ENCODE measurements around the gene LMNA. TPM values are rescaled to one million over a fixed set of nuclear protein-coding genes. Genes with fewer than 3 reads are reported as not detected.

Gene LMNA
- total RNA-seq, 1 experiment from 2014 or later: 580 TPM

DNA sequence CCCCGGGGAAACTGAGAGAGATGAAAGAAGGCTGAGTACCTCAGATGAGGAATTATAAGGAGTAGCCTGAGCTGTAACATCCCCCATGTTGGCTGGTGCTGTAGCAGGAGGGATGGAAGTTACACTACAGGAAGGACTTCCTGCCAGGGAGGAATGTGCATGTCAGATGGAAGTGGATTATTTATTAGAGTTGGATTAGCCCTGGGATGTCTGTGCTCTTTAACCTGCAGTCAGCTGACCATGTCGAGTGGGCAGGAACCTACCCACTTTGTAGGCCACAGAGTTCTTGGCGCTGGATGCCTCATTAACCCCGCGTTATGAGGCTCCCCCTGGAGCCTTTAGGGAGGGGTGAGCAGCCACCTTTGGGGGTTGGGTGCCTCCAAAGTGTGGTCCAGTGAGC, 38.1 kb downstream of the LMNA start:
- intact Hi-C loops (cut with micrococcal nuclease; ENCODE audit: unreplicated experiment): no loop called here
- ChIA-PET POLR2A (ENCODE audit: unreplicated experiment) (interaction anchor here (0.5 kb wide), 1 partner anchor 60 kb away, joined by 4 read pairs; the partner anchor contains the start of gene PMF1), CTCF (interaction anchor here (0.6 kb wide), 1 partner anchor 54 kb away, joined by 4 read pairs; no protein-coding TSS in a partner anchor)
- Histone ChIP-seq H3F3A (ENCODE audit: insufficient read depth, low read depth) (no peaks in the 10 kb centered on the region; the same call in 1 of the 2 replicates), H3K4me2 (peak overlapping the region; percentile 76), H3K9me2 (ENCODE audit: insufficient read depth) (no peaks in the 10 kb centered on the region), H4K20me1 (ENCODE audit: insufficient read depth) (no peaks in the 10 kb centered on the region), H3K79me2 (ENCODE audit: low read depth) (no peaks in the 10 kb centered on the region), H3K36me3 (ENCODE audit: low read depth) (no peaks in the 10 kb centered on the region), H2AFZ (no peak overlapping the region), H3K27ac (no peak overlapping the region), H3K4me3 (no peak overlapping the region), H3K27me3 (ENCODE audit: insufficient read depth, low read depth) (peaks cover 15% of the 10 kb centered on the region; the same call in 1 of the 2 replicates), H3K9me3 (ENCODE audit: insufficient read depth, low read depth) (no peaks in the 10 kb centered on the region), H3K4me1 (replicated peaks; ENCODE audit: insufficient read depth) (peaks cover 15% of the 10 kb centered on the region)
- DNase-seq: no peak
- TF ChIP-seq, protein P1, sequence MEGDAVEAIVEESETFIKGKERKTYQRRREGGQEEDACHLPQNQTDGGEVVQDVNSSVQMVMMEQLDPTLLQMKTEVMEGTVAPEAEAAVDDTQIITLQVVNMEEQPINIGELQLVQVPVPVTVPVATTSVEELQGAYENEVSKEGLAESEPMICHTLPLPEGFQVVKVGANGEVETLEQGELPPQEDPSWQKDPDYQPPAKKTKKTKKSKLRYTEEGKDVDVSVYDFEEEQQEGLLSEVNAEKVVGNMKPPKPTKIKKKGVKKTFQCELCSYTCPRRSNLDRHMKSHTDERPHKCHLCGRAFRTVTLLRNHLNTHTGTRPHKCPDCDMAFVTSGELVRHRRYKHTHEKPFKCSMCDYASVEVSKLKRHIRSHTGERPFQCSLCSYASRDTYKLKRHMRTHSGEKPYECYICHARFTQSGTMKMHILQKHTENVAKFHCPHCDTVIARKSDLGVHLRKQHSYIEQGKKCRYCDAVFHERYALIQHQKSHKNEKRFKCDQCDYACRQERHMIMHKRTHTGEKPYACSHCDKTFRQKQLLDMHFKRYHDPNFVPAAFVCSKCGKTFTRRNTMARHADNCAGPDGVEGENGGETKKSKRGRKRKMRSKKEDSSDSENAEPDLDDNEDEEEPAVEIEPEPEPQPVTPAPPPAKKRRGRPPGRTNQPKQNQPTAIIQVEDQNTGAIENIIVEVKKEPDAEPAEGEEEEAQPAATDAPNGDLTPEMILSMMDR (conservative IDR thresholded peaks at IDR 0.05): no peak
- no peak for TF ChIP-seq EZH2 (IDR thresholded peaks at IDR 0.05; ENCODE audit: low read depth)
- BruUV-seq (replicated peaks): no TSS peak

DNA sequence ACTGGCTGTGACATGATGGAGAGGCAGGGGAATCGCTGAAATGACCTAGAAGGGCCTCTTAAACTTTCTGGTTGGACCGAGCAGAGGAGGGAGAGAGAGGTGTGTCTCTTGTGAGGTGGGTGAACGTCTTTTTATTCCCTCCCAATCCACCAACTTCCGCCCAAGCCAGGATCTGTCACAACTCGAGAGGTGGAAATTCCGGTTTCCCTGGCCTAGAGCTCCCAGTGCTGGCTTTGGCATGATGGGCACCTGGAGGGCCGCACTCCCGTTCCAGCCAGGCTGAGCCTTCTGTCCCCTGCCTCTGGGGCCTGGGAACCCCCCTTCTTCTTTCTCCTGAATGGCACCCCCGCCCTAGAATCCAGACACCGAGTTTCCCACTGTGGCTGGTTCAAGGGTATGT, 38.9 kb downstream of the LMNA start, which contains the start of gene SEMA4A:
SEMA4A (plus strand) TSS at position 224 of the 400 bp plus-strand sequence. CDS start 994 bp downstream, outside the sequence.
- Histone ChIP-seq H3K27me3 (ENCODE audit: insufficient read depth, low read depth) (peaks cover 10% of the 10 kb centered on the region; the same call in 1 of the 2 replicates), H3K9me2 (ENCODE audit: insufficient read depth) (no peaks in the 10 kb centered on the region), H3K27ac (no peak within 1 kb of the TSS), H4K20me1 (ENCODE audit: insufficient read depth) (no peaks in the 10 kb centered on the region), H3K4me1 (replicated peaks; ENCODE audit: insufficient read depth) (peaks cover 15% of the 10 kb centered on the region), H3K36me3 (ENCODE audit: low read depth) (no peaks in the 10 kb centered on the region), H2AFZ (peak within 1 kb of the TSS; percentile 75), H3K9me3 (ENCODE audit: insufficient read depth, low read depth) (no peaks in the 10 kb centered on the region), H3K79me2 (ENCODE audit: low read depth) (no peaks in the 10 kb centered on the region), H3F3A (ENCODE audit: insufficient read depth, low read depth) (no peaks in the 10 kb centered on the region; the same call in 1 of the 2 replicates), H3K4me3 (peak within 1 kb of the TSS; percentile 50), H3K4me2 (peak within 1 kb of the TSS; percentile 76)
- intact Hi-C loops (cut with micrococcal nuclease; ENCODE audit: unreplicated experiment): no loop called here
- ChIA-PET POLR2A (ENCODE audit: unreplicated experiment) (interaction anchor here (0.6 kb wide), 1 partner anchor 11 kb away, joined by 6 read pairs; no protein-coding TSS in a partner anchor), CTCF (interaction anchor here (1.1 kb wide), 1 partner anchor 72 kb away, joined by 4 read pairs; no protein-coding TSS in a partner anchor)
- peak; percentile 77 to 79 for DNase-seq
- BruUV-seq (replicated peaks): no TSS peak
- TF ChIP-seq, protein P1 (conservative IDR thresholded peaks at IDR 0.05): no peak
- TF ChIP-seq EZH2 (IDR thresholded peaks at IDR 0.05; ENCODE audit: low read depth): no peak

GRCh38 chr1:156154317-156154749, 39.8 kb downstream of the LMNA start:
- TF ChIP-seq EZH2 (IDR thresholded peaks at IDR 0.05; ENCODE audit: low read depth): no peak
- TF ChIP-seq, protein P1 (conservative IDR thresholded peaks at IDR 0.05): no peak
- ChIA-PET CTCF (interaction anchor here (1.0 to 1.1 kb wide), 2 partner anchors 71 to 163 kb away, joined by 4 read pairs; no protein-coding TSS in a partner anchor), POLR2A (ENCODE audit: unreplicated experiment) (no interaction called here)
- 0 out of 2 replicates have a peak, but pooled peaks cover under 1% of the 10 kb centered on the region for H3K27me3 ChIP-seq (ENCODE audit: insufficient read depth, low read depth)
- H3K4me3 ChIP-seq: no peak overlapping the region
- H3K9me2 ChIP-seq (ENCODE audit: insufficient read depth): no peaks in the 10 kb centered on the region
- no peaks in the 10 kb centered on the region for H3K36me3 ChIP-seq (ENCODE audit: low read depth)
- no peaks in the 10 kb centered on the region for H3K79me2 ChIP-seq (ENCODE audit: low read depth)
- H3K4me2 ChIP-seq: peak overlapping the region; percentile 76
- H3K9me3 ChIP-seq (ENCODE audit: insufficient read depth, low read depth): no peaks in the 10 kb centered on the region
- H3K4me1 ChIP-seq (replicated peaks; ENCODE audit: insufficient read depth): peaks cover 15% of the 10 kb centered on the region
- no TSS peak for BruUV-seq (replicated peaks)
- no peaks in the 10 kb centered on the region; the same call in 1 of the 2 replicates for H3F3A ChIP-seq (ENCODE audit: insufficient read depth, low read depth)
- H4K20me1 ChIP-seq (ENCODE audit: insufficient read depth): no peaks in the 10 kb centered on the region
- H2AFZ ChIP-seq: no peak overlapping the region
- no peak for DNase-seq
- no peak overlapping the region for H3K27ac ChIP-seq
- intact Hi-C loops (cut with micrococcal nuclease; ENCODE audit: unreplicated experiment): no loop called here

Measured in PC-9 (cell line).